Mesendoderm (in vitro differentiated cells): ENCODE data around the gene MAST4.
"Not testable (repeated sequence)": the region's sequence is repeated elsewhere in the genome, so short reads cannot be mapped to it uniquely, and the experiment has no call there.

Source experiments
- DNase-seq: peaks from one replicate; pipeline ENCODE4 v3.0.0; 2013
- H2AK5ac ChIP-seq: 2 replicates; pipeline ENCODE4 v1.6.1; 2013; ENCODE audit warnings: low read length, inconsistent platforms
- H2BK120ac ChIP-seq: 2 replicates; pipeline ENCODE4 v1.6.1; 2013; ENCODE audit warnings: low read depth, mild to moderate bottlenecking, low read length, moderate library complexity, mixed read lengths
- H2BK15ac ChIP-seq: replicated peaks from 2 replicates; pipeline ENCODE4 v1.6.1; 2013; ENCODE audit warnings: low read depth, mild to moderate bottlenecking, moderate library complexity
- H2BK5ac ChIP-seq: 2 replicates; pipeline ENCODE4 v1.6.1; 2013; ENCODE audit warnings: low read length, inconsistent platforms
- H3K18ac ChIP-seq: 2 replicates; pipeline ENCODE4 v1.6.1; 2013; ENCODE audit warnings: mild to moderate bottlenecking, low read length, mixed read lengths
- H3K23ac ChIP-seq: one replicate; pipeline ENCODE4 v1.6.1; 2013; ENCODE audit warnings: low read length
- H3K27ac ChIP-seq: 2 replicates; pipeline ENCODE4 v1.5.1; 2013; ENCODE audit warnings: low read depth, mild to moderate bottlenecking, inconsistent platforms, low read length, moderate library complexity
- H3K27me3 ChIP-seq: 2 replicates; pipeline ENCODE4 v1.6.1; 2013; ENCODE audit warnings: low read length, control low read depth, mild to moderate bottlenecking, inconsistent platforms; ENCODE audit not compliant: insufficient read depth, poor library complexity
- H3K36me3 ChIP-seq: 2 replicates; pipeline ENCODE4 v1.6.1; 2013; ENCODE audit warnings: low read length, inconsistent platforms; ENCODE audit not compliant: control insufficient read depth, insufficient read depth
- H3K4ac ChIP-seq: one replicate; pipeline ENCODE4 v1.6.1; 2013; ENCODE audit warnings: low read depth, mild to moderate bottlenecking, low read length, moderate library complexity
- H3K4me1 ChIP-seq: 2 replicates; pipeline ENCODE4 v1.6.1; 2013; ENCODE audit warnings: low read depth, low read length, inconsistent platforms; ENCODE audit not compliant: control insufficient read depth
- H3K4me2 ChIP-seq: 2 replicates; pipeline ENCODE4 v1.6.1; 2013; ENCODE audit warnings: low read length
- H3K4me3 ChIP-seq: 2 replicates; pipeline ENCODE4 v1.5.1; 2013; ENCODE audit warnings: mild to moderate bottlenecking, low read length
- H3K56ac ChIP-seq: one replicate; pipeline ENCODE4 v1.6.1; 2013; ENCODE audit warnings: low read length
- H3K79me1 ChIP-seq: 2 replicates; pipeline ENCODE4 v1.6.1; 2013; ENCODE audit warnings: low read length, inconsistent platforms
- H3K79me2 ChIP-seq: 2 replicates; pipeline ENCODE4 v1.6.1; 2013; ENCODE audit warnings: mild to moderate bottlenecking, low read length; ENCODE audit not compliant: control insufficient read depth, insufficient read depth
- H3K9ac ChIP-seq: 2 replicates; pipeline ENCODE4 v1.6.1; 2013; ENCODE audit warnings: low read length, inconsistent platforms
- H4K5ac ChIP-seq: one replicate; pipeline ENCODE4 v1.6.1; 2013; ENCODE audit warnings: low read length
- H4K8ac ChIP-seq: one replicate; pipeline ENCODE4 v1.6.1; 2013; ENCODE audit warnings: low read depth, mild to moderate bottlenecking, control low read depth, low read length, moderate library complexity
- WGBS: extraction: QIAGEN DNeasy Blood & Tissue Kit; methylation state at CpG from one replicate; pipeline ENCODE4 v1.1.7; 2013; ENCODE audit warnings: low lambda C conversion rate, missing lambda C conversion rate; ENCODE audit not compliant: insufficient coverage; ENCODE audit errors: extremely low coverage; 5-methylcytosine and 5-hydroxymethylcytosine counted together

Gene MAST4

GRCh38 chr5:66747607-66748006, 151.4 kb downstream of the MAST4 start:
- no peak overlapping the region for H3K4ac ChIP-seq
- no peak overlapping the region for H2BK5ac ChIP-seq
- H3K18ac ChIP-seq: no peak overlapping the region
- no peaks in the 10 kb centered on the region for H3K27me3 ChIP-seq
- H2BK120ac ChIP-seq: no peak overlapping the region
- H3K56ac ChIP-seq: no peak overlapping the region
- H3K36me3 ChIP-seq: no peaks in the 10 kb centered on the region
- WGBS: no CpG with 5 or more reads among the region's 5 CpGs
- H3K23ac ChIP-seq: no peak overlapping the region
- H3K4me3 ChIP-seq: no peak overlapping the region
- H3K79me1 ChIP-seq: no peaks in the 10 kb centered on the region
- no peak overlapping the region for H3K4me2 ChIP-seq
- no peaks in the 10 kb centered on the region for H3K79me2 ChIP-seq
- H3K27ac ChIP-seq: no peak overlapping the region
- no peak overlapping the region for H4K5ac ChIP-seq
- DNase-seq: no peak
- no peaks in the 10 kb centered on the region for H3K4me1 ChIP-seq
- H2BK15ac ChIP-seq: no peak overlapping the region
- H3K9ac ChIP-seq: no peak overlapping the region
- no peak overlapping the region for H2AK5ac ChIP-seq
- no peak overlapping the region for H4K8ac ChIP-seq

GRCh38 chr5:66752668-66753067, 156.5 kb downstream of the MAST4 start:
- H3K27ac ChIP-seq, H3K4me2 ChIP-seq, DNase-seq, H3K79me2 ChIP-seq, H2BK120ac ChIP-seq, H3K79me1 ChIP-seq, H3K36me3 ChIP-seq, H3K27me3 ChIP-seq, H4K5ac ChIP-seq, H3K4me1 ChIP-seq, H2AK5ac ChIP-seq, H3K23ac ChIP-seq, H3K4me3 ChIP-seq, H3K9ac ChIP-seq, H3K56ac ChIP-seq, H3K18ac ChIP-seq, H3K4ac ChIP-seq, H4K8ac ChIP-seq, H2BK5ac ChIP-seq, H2BK15ac ChIP-seq: not testable (repeated sequence)
- WGBS: no CpG with 5 or more reads among the region's 2 CpGs

GRCh38 chr5:66757219-66757833, 161.1 kb downstream of the MAST4 start:
- H2BK120ac ChIP-seq: no peak overlapping the region
- H3K27ac ChIP-seq: no peak overlapping the region
- H3K4ac ChIP-seq: no peak overlapping the region
- no peak overlapping the region for H4K8ac ChIP-seq
- H4K5ac ChIP-seq: no peak overlapping the region
- peak; percentile 44 for DNase-seq
- no peak overlapping the region for H2AK5ac ChIP-seq
- H3K56ac ChIP-seq: no peak overlapping the region
- H3K36me3 ChIP-seq: no peaks in the 10 kb centered on the region
- H3K18ac ChIP-seq: no peak overlapping the region
- H3K9ac ChIP-seq: no peak overlapping the region
- no peaks in the 10 kb centered on the region for H3K27me3 ChIP-seq
- no peaks in the 10 kb centered on the region for H3K79me2 ChIP-seq
- WGBS: no CpG with 5 or more reads among the region's 5 CpGs
- no peaks in the 10 kb centered on the region for H3K4me1 ChIP-seq
- no peaks in the 10 kb centered on the region for H3K79me1 ChIP-seq
- no peak overlapping the region for H3K4me2 ChIP-seq
- H3K4me3 ChIP-seq: no peak overlapping the region
- no peak overlapping the region for H2BK5ac ChIP-seq
- H3K23ac ChIP-seq: no peak overlapping the region
- H2BK15ac ChIP-seq: no peak overlapping the region

- no peaks in the 10 kb centered on the region for H3K27me3 ChIP-seq
- H3K27ac ChIP-seq: no peak overlapping the region
- DNase-seq: no peak
- no peak overlapping the region for H3K23ac ChIP-seq
- H3K4me2 ChIP-seq: no peak overlapping the region
- H2BK120ac ChIP-seq: no peak overlapping the region
- no peak overlapping the region for H3K56ac ChIP-seq
- no peak overlapping the region for H4K5ac ChIP-seq
- H3K4me3 ChIP-seq: no peak overlapping the region
- H2BK15ac ChIP-seq: no peak overlapping the region
- no peak overlapping the region for H4K8ac ChIP-seq
- H3K4ac ChIP-seq: no peak overlapping the region
- no peak overlapping the region for H2BK5ac ChIP-seq
- no peaks in the 10 kb centered on the region for H3K4me1 ChIP-seq
- no peaks in the 10 kb centered on the region for H3K36me3 ChIP-seq
- no peak overlapping the region for H3K18ac ChIP-seq
- H2AK5ac ChIP-seq: no peak overlapping the region
- no CpG with 5 or more reads among the region's 3 CpGs for WGBS
- no peaks in the 10 kb centered on the region for H3K79me2 ChIP-seq
- H3K9ac ChIP-seq: no peak overlapping the region
- no peaks in the 10 kb centered on the region for H3K79me1 ChIP-seq
These were observed 161.7 kb downstream of the MAST4 start for GRCh38 chr5:66757834-66758371.

- no peak overlapping the region for H2BK15ac ChIP-seq
- H3K23ac ChIP-seq: no peak overlapping the region
- no CpG with 5 or more reads among the region's 9 CpGs for WGBS
- H3K4me1 ChIP-seq: no peaks in the 10 kb centered on the region
- H3K27me3 ChIP-seq: no peaks in the 10 kb centered on the region
- H3K9ac ChIP-seq: no peak overlapping the region
- H4K8ac ChIP-seq: no peak overlapping the region
- H3K36me3 ChIP-seq: no peaks in the 10 kb centered on the region
- no peak overlapping the region for H3K4me3 ChIP-seq
- no peak overlapping the region for H4K5ac ChIP-seq
- no peaks in the 10 kb centered on the region for H3K79me1 ChIP-seq
- DNase-seq: no peak
- H2BK120ac ChIP-seq: no peak overlapping the region
- H3K18ac ChIP-seq: no peak overlapping the region
- H2AK5ac ChIP-seq: no peak overlapping the region
- H3K4me2 ChIP-seq: no peak overlapping the region
- H2BK5ac ChIP-seq: no peak overlapping the region
- no peak overlapping the region for H3K56ac ChIP-seq
- H3K27ac ChIP-seq: no peak overlapping the region
- no peak overlapping the region for H3K4ac ChIP-seq
- no peaks in the 10 kb centered on the region for H3K79me2 ChIP-seq
These were observed 173.0 kb downstream of the MAST4 start for GRCh38 chr5:66769030-66769733.
